ENCODE data around the gene SLFN11.
A peak's percentile ranks its signal among the peaks of the same experiment; 100 is the strongest.
"Not testable (repeated sequence)": the region's sequence is repeated elsewhere in the genome, so short reads cannot be mapped to it uniquely, and the experiment has no call there.

Gene SLFN11, protein sequence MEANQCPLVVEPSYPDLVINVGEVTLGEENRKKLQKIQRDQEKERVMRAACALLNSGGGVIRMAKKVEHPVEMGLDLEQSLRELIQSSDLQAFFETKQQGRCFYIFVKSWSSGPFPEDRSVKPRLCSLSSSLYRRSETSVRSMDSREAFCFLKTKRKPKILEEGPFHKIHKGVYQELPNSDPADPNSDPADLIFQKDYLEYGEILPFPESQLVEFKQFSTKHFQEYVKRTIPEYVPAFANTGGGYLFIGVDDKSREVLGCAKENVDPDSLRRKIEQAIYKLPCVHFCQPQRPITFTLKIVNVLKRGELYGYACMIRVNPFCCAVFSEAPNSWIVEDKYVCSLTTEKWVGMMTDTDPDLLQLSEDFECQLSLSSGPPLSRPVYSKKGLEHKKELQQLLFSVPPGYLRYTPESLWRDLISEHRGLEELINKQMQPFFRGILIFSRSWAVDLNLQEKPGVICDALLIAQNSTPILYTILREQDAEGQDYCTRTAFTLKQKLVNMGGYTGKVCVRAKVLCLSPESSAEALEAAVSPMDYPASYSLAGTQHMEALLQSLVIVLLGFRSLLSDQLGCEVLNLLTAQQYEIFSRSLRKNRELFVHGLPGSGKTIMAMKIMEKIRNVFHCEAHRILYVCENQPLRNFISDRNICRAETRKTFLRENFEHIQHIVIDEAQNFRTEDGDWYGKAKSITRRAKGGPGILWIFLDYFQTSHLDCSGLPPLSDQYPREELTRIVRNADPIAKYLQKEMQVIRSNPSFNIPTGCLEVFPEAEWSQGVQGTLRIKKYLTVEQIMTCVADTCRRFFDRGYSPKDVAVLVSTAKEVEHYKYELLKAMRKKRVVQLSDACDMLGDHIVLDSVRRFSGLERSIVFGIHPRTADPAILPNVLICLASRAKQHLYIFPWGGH

DNA sequence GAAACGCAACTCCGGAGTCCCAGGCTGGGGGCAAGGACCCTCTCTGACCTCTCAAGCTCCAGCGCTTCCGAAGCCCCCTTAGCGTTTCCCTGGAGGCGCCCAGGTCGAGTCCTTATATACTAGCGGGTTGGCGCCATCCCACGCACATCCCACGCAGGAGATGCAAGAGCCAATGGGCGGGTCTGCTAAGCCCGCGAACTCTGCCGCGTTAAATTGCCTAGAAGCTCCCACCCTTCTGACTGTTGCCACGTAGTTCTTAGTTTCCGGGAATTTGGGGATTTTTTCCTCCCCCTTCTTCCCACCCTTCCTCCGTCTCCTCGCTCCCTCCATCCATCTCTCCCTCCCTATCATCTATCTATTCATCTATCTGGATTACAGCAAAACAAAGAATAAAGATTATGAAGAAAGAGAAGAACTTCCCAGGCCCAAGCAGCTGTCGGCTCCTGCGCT is at the start of gene SLFN11:
TSS of gene SLFN11 (minus strand) at position 88 of the 450 bp plus-strand sequence. CDS start 9,814 bp downstream, outside the sequence.
- DNase-seq = peak; percentile 93

DNA sequence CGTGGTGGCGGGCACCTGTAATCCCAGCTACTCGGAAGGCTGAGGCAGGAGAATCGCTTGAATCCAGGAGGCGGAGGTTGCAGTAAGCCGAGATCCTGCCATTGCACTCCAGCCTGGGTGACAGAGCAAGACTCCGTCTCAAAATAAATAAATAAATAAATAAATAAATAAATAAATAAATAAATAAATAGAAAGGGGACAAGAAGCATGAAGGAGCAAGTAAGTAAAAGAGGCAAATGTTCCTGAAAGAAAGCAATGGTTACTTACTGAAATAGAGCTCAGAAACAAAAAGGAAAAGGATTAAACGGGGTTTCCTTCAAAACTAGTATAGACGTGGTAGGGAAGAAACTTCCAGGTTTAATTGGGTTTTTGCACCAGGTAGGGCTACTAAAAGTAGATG is 47.6 kb upstream of the SLFN11 start:
- DNase-seq = not testable (repeated sequence)

DNA sequence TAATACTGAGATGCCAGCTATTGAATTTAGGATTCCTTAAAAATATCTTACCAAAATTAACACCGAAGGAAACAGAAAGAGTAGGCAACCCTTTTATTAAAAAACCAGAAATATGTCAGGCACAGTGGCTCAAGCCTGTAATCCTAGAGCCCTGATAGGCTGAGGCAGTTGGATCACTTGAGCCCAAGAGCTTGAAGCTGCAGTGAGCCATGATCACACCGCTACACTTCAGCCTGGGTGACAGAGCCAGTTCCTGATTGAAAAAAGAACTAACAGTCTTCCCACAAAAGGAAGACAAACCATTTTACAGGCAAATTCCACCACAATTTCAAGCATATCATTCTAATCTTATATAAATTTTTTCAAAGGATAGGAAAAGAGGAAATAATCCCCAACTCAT is 43.2 kb upstream of the SLFN11 start:
- no peak for DNase-seq

DNA sequence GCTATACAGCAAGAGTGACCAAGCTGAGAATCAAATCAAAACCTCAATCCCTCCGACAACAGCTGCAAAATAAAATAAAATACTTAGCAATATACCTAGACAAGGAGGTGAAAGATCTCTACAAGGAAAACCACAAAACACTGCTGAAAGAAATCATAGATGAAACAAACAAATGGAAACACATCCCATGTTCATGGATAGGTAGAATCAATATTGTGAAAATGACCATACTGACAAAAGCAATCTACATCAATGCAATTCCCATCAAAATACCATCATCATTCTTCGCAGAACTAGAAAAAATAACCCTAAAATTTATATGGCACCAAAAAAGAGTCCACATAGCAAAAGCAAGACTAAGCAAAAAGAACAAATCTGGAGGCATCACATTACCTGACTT is 41.3 kb upstream of the SLFN11 start:
- DNase-seq = not testable (repeated sequence)

DNA sequence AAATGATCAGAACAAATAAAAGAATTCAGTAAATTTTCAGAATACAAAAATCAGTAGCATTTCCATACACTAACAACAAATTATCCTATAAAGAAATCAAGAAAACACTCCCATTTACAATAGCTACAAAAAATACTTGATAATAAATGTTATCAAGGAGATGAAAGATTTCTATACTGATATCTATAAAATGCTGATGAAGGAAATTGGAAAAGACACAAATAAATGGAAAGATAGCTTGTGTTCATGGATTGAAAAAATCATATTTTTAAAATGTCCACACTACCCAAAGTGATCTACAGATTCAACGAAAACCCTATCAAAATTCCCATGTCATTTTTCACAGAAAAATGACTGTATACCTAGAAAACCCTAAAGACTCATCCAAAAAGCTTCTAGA is 40.8 kb upstream of the SLFN11 start:
- DNase-seq = no peak

DNA sequence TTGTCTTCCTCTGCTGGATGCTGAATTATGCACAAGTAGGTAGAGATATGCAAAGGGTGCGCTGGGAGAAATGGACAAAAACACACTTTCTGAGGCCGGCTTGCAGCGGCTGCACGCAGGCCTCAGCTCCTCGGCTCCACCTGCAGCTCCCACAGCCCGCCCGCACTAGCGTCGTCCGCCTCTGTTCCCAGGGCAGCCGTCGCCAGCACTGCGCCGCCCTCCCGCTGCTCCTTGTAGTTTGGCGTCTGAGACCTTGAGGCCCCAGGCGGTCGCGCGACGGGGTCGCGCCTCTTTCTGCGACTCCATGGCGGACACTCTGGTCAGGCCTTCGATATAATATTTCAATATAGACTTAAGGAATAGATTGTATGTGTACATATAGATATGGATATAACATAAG is 34.1 kb upstream of the SLFN11 start:
- no peak for DNase-seq

DNA sequence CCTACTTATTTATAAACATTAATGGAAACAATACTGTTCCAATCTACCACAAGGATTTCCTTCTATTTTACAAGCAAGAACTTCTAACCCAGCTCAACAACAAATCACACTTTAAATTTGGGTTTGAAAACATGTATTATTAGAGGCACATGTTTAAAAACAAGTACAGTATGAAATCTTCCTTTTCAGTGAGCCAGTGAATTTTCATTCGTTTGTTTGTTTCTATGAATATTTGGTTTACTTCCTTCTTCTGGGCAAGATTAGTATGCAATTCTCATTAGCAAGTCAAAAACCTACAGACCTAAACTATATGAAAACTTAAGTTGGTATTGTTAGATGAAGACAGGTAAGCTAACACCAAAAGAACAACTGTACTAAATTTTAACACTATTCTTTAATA is 33.1 kb upstream of the SLFN11 start:
- DNase-seq = no peak

DNA sequence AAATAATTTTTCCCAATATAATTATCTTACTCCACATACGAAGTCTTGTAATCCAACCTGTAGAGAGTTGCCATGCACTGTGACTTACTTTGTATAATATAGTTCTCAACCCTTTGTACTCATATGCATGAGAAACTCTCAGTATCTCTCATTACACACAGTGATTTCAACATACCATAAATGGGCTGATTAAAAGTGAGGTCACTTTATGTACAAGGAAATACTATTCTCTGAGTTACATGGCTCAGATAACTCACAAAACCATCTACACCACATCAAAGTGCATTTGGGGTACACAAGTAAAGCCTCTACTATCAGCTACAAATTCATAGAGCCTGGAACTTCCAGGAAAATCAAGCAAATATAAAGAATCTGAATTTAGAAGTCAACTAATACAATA is 30.9 kb upstream of the SLFN11 start:
- peak; percentile 10 for DNase-seq

DNA sequence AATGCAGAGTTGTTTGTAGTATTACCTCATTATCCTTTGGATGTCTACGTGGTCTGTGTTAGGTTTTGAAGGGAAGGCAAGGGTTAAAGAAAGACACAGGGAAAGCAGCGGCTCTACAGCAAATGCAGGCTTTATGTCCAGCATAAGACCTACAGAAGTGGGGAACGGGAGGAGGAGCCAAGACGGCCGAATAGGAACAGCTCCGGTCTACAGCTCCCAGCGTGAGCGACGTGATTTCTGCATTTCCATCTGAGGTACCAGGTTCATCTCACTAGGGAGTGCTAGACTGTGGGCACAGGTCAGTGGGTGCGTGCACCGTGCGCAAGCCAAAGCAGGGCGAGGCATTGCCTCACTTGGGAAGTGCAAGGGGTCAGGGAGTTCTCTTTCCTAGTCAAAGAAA is 20.4 kb upstream of the SLFN11 start:
- not testable (repeated sequence) for DNase-seq

DNA sequence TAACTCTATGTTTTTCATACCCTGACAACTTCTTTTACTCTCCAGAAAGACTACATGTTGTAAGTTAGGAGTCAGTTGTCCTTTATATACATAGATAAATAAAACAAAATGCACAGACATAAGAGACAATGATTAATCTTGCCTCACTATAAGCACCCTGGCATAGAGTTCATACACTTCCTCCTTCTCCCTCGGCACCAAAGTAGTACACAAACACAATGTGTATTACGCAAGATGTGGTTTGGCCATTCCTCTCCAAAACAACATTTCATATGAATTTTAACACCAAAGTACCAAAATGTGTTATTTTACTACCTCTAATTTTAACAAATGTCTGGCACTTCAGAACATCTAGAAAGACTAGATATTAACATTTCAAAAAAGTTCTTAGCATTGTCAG is 17.2 kb upstream of the SLFN11 start:
- no peak for DNase-seq

DNA sequence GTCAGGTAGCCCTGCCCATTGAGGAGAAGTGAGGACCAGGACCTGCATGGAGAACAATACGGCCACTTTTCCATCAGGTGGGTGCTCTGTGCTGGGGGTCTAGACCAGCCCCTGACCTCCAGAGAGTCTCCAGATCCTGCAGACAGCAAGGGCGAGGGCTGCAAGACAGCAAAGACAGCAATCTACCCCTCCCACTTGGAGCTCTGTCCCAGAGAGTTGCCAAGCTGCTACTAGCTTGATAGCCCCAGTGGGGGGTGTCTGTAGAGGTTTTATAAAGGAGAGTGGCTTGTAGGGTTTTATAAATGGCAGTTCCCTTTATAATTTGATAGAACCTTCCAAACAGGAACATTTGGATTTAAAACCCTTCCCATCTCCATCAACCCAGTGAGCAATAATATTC is 16.7 kb upstream of the SLFN11 start:
- DNase-seq = no peak

DNA sequence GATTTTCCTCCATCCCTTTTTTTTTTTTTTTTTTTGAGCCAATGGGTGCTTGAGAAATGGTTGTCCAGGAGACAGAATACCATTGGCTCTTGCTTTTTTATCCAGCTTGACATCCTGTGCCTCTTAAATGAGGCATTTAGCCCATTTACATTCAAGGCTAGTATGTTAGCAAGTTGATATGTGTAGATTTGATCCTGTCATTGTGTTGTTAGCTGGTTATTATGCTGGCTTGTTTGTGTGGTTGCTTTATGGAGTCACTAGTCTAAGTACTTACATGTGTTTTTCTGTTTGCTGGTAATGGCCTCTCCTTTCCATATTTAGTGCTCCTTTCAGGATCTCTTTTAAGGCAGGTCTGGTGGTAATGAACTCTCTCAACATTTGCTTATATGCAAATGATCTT is 14.1 kb upstream of the SLFN11 start:
- DNase-seq = no peak

DNA sequence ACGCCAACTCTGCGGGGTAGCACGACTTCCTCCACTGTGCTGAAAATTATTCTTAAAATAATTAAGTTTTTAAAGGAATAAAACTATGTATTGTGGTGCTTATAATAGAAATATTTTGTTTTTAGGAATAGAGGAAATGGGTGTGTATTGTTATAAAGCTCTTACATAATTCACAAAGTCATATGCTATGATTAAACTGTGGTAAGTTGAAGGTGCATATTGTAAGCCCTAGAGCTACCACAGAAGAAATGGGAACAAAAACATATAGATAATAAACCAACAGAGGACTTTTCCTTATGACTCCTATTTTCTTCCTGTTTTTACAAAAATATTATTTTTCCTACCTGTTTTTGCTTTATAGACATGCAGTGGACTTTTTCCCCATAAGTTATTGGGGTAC is 4.3 kb upstream of the SLFN11 start:
- no peak for DNase-seq

DNA sequence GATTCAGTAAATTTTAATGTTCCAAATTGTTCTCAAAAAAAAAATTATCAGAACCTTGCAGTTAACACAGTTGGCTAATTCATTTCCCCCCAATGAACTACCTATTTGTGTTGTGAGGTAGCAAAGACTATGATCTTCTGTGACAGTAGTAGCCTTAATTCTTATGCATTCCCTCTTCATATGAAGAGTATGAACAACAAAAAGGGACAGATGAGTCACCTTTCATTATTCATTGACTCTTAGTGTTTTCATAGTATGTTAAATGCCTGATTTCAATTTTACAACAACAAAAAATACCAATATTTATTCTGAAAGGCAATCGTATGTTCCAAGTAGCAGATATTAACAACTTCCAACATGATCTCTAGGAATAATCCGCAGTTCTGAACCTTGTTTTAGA is 3.6 kb upstream of the SLFN11 start:
- no peak for DNase-seq

DNA sequence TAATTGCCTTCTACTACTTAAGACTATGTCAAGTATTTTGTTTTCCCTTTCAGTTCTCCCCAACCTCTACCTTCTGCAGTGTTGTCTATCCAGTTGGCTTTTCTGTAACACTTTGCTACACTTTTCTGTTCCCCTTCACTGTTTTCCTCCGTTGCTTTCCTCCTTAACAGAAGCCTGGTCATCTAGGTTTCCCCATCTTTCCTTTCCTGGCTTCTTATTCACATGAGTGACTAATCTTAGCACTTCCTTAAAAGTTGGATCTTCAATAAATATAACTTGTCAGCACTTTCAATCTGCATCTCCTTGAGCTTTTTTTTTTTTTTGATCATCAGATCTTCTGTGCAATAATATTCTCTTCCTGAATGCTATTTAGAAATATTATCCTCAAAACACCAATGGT is 2.8 kb upstream of the SLFN11 start:
- no peak for DNase-seq

DNA sequence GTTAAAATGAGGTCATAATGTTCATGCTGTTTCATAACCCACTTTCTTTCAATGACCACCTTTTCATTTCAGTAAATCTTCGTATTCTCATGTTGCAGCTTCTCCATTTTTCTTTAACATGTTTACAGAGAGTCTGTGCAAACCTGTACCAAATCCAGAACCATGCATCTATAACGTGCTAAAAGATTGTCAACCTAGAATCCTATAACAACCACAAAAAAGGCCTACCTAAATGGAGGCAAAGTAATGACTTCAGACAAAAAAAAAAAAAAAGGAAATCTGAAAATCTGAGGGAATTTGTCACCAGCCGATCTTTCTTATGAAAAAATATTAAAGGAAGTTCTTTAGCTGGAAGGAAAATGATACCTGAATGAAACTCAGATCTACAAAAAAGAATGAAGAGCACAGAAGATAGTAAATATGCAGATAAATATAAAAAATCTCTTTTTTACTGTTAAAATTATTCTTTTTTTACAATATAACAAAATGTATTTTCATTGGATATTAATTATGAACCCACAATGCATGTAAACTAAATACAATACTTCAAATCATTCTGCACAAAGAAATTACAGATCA is 1.4 kb upstream of the SLFN11 start:
- no peak for DNase-seq

DNA sequence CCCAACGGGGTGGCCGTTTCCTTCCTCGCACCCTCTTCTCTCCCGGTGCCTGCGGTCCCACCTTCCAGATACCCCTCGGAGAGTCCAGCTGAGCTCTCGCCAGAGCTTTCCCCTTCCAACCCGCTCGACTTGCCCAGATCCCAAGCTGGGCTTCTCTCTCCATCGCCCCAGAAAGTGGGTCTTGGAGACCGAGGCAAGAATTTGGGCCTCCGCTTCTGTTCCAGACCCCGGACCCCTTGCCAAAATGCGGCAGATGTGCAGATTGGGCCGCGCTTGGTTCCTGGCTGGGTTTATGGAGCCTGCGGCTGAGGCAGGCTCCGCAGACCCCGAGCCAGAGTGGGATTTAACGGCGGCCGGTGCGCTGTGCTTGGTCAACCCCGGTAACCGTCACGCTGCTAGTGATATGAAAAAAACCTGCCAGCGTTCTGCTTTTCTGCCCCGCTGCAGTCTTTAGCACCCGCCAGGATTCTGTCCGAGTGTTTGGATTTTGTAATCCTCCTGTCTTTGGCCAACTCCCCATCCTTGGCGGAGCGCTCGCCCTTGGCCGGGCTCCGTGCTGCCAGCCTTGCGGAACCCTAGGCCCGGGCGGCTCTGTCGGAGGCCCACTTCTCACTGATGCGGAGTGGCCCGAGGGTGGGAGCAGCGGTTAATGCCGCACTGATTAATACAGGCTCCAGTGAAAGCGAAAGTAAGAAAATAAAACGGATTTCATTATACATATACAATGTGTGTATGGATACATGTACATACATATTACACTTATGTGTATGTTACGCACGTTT is 754 bp upstream of the SLFN11 start:
- DNase-seq = peak; percentile 73

DNA sequence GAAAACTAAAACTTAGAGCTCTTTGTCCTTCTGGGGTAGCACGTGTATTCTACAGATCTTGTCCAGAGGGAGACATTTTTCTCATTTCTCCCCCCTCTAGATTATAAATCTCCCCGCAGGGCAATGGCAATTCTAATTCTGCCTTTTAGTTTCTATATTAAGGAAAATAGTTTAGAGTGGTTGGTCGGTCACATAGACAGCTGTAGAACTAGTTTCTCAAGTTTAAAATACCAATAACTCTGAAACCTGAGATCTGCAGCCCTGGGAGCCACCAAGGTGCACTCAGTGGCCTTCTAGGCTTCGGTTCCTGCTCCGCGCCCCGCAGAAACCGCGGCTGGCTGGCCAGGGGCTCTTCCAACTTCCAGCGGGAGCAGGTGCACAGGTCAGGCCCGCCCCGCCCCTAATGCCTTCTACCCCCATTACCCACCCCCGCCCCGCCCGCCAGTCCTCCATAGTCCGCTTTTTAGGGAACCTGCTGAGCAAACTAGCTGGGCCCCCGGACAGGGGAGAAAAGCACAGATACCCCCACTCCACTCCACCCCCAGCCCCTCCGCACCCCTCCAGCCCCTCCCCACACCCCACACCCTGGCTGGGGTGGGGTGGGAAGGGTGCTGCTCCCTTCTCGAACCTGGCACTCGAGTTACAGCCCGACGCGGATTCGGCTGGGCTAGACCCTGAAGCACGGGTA is 431 bp downstream of the SLFN11 start:
- DNase-seq = peak; percentile 33

DNA sequence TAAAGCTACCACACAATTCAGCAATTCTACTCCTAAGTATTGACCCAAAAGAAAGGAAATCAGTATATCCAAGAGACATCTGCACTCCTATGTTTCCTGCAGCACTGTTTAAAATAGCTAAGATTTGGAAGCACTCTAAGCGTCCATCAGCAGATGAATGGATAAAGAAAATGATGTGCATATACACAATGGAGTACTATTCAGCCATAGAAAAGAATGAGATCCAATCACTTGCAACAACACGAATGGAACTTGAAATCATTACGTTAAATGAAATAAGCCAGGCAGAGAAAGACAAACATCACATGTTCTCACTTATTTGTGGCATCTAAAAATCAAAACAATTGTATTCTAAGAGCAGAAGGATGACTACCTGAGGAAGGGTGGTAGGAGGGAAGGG is 1.5 kb downstream of the SLFN11 start:
- no peak for DNase-seq

DNA sequence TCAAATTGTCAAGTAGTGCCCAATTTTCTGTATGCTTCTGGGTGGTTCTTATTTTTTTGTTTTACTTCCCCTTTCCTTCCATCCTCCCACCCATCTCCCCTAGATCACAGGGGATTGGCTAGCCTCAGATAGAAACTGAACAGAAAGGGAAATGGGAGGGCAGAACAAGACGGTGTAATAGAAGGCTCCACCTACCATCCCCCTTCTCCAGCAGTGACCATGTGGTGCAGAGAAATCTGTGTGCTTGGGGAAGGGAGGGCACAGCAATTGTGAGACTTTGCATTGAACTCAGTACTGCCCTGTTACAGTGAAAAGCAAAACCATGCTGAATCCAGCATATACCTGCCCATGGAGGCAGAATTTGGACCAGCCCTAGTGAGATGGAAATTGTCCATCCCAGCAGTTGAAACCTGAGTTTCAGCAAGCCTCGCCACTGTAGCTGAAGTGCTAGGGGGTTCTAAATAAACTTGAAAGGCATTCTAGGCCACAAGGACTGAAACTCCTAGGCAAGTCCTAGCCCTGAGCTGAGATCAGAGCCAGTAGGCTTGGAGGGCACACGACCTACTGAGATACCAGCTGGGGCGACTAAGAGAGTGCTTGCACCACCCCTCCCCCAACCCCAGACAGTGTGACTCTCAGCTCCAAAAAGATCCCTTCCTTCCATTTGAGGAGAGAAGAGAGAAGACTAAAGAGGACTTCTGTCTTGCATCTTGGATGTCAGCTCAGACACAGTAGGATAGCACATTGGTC is 5.2 kb downstream of the SLFN11 start:
- peak; percentile 56 for DNase-seq

DNA sequence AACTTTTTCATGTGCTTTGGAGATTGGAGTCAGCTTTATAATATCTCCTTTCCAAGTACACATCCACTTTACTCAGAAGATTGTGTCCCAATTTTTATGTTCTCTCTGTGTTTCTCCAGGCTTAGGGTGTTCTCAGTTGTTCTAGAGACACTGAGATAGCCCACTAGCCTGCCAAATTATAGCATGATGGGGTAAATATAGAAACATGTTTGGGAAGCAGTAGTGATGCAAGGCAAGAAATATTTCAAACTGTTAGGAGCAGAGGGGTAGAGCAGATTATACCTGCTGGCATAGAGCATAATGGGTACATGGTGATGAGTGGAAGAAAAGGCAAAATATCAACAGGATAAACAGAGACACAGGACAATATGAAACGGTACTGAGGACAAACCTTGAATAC is 12.4 kb downstream of the SLFN11 start:
- DNase-seq = no peak
